Gastrocnemius medialis (tissue), 4 donors: ENCODE results near the gene BNC1. TPM values are rescaled to one million over a fixed set of nuclear protein-coding genes. Genes with fewer than 3 reads are reported as not detected.

ENCODE experiments used
- ATAC-seq, 2 donors: fragments of 150-250 bp; one replicate each; pipeline ENCODE4 v1.9.1; 2016
- DNase-seq, 2 donors: peaks; one replicate each; pipeline ENCODE4 v3.0.0-alpha.2; 2019
- H3K27ac ChIP-seq, 4 donors: fragments of 200-600 bp; sonication (generic); 1 replicate in 1 of 4; 2 replicates in 3 of 4; pipeline ENCODE4 v1.5.1; 2016 to 2018; ENCODE audit warnings: mild to moderate bottlenecking in 2 of 4, moderate library complexity in 1 of 4
- H3K27me3 ChIP-seq, 3 donors: fragments of 200-600 bp; sonication (generic) in 2 of 3; 1 replicate in 1 of 3; 2 replicates in 2 of 3; pipeline versions ENCODE4 v1.5.1 to v1.6.0; 2016 to 2019; ENCODE audit warnings: mild to moderate bottlenecking in 1 of 3, moderate library complexity in 1 of 3
- H3K36me3 ChIP-seq, 2 donors: fragments of 200-600 bp; sonication (generic) in 1 of 2; one replicate each; pipeline ENCODE4 v1.5.1; 2017 to 2018
- H3K4me1 ChIP-seq, 2 donors: fragments of 200-600 bp; sonication (generic) in 1 of 2; one replicate each; pipeline ENCODE4 v1.5.1; 2016 to 2017; ENCODE audit warnings: mild to moderate bottlenecking in 2 of 2
- H3K4me3 ChIP-seq, 4 donors: fragments of 200-600 bp; sonication (generic) in 3 of 4; 1 replicate in 1 of 4; 2 replicates in 3 of 4; pipeline ENCODE4 v1.5.1; 2016 to 2019; ENCODE audit warnings: mild to moderate bottlenecking in 2 of 4
- H3K9me3 ChIP-seq, 3 donors: fragments of 200-600 bp; sonication (generic) in 2 of 3; 1 replicate in 1 of 3; 2 replicates in 2 of 3; pipeline ENCODE4 v1.5.1; 2016 to 2019
- CTCF ChIP-seq, 5 experiments: fragments of 450-650 bp in 3 of 5; fragments of 200-600 bp in 2 of 5; sonication (generic) in 2 of 5; IDR thresholded peaks in 4 of 5; conservative IDR thresholded peaks in 1 of 5; 1 replicate in 4 of 5; 2 replicates in 1 of 5; pipeline ENCODE4 v1.5.1; 2016 to 2019; ENCODE audit warnings: antibody characterized with exemption in 5 of 5, mild to moderate bottlenecking in 3 of 5, moderate library complexity in 3 of 5
- POLR2A ChIP-seq, 2 donors: fragments of 450-650 bp; IDR thresholded peaks; one replicate each; pipeline ENCODE4 v1.6.1; 2017; ENCODE audit warnings: antibody characterized with exemption in 2 of 2, mild to moderate bottlenecking in 2 of 2, moderate library complexity in 2 of 2
- in situ Hi-C, 4 donors: fragments of 200-750 bp; cut with MboI; loops; one replicate each; pipeline versions ENCODE4 v1.15.0 to v1.8.0; 2017; ENCODE audit warnings: low sequenced_read_pairs in 4 of 4
- intact Hi-C: fragments of 100-400 bp; cut with DNase I; formaldehyde crosslinking; loops from one replicate; pipeline ENCODE4 v1.15.1; 2023; ENCODE audit warnings: low total_unique reads
- total RNA-seq, 4 donors: library from RNA; depleted of rRNA; stranded (reverse); fragments of >200 nt; gene quantifications; one replicate each; pipeline versions ENCODE4 v1.1.0 to v1.2.3, GENCODE V29; 2016

Gene BNC1
- total RNA-seq, 4 donors from 2014 or later, result 0.10 to 0.13 (median 0.11) TPM; not detected in 1

GRCh38 chr15:83206526-83207008, 77.9 kb downstream of the BNC1 start:
- ATAC-seq (no peak), DNase-seq (no peak)
- Histone ChIP-seq H3K4me1 (peaks cover 7 to 9% of the 10 kb centered on the region in 2 donors), H3K9me3 (no peaks in the 10 kb centered on the region), H3K4me3 (peak overlapping the region; percentile 65 to 91 (median 75)), H3K27me3 (peaks cover 10 to 27% (median 23%) of the 10 kb centered on the region in 3 donors), H3K36me3 (no peaks in the 10 kb centered on the region), H3K27ac (peak overlapping the region; percentile 65 to 79 (median 76))
- in situ Hi-C loops (no loop called here), intact Hi-C loops (loop anchor here (5.0 kb wide), 1 partner anchor 194 kb away; the partner anchor contains the start of gene C15orf40)
- TF ChIP-seq POLR2A (IDR thresholded peaks at IDR 0.05) (no peak), CTCF (IDR thresholded peaks at IDR 0.05 in 4 of 5, conservative IDR thresholded peaks at IDR 0.05 in 1 of 5) (no peak)

Other genes starting within 250 kb of the BNC1 start
- 100 to 1,000 TPM; 229 to 408 (median 342) TPM for gene BTBD1, start 217.4 kb downstream of the BNC1 start, total RNA-seq
- gene TM6SF1, start 177.0 kb downstream of the BNC1 start, total RNA-seq, result 10 to 100 TPM in 3 of 4 donors, 1 to 10 TPM in 1; 7.1 to 49.1 (median 13.7) TPM
- 1 to 10 TPM in 3 of 4 donors, under 1 TPM in 1; 1.00 to 7.1 (median 4.1) TPM for gene HDGFL3, start 76.8 kb downstream of the BNC1 start, total RNA-seq
- gene SH3GL3, start 162.7 kb upstream of the BNC1 start, total RNA-seq, result not detected